Thyroid gland (tissue), 4 donors: ENCODE measurements around the gene KCTD2.

ENCODE experiments used
- POLR2A ChIP-seq, 2 donors: fragments of 450-650 bp; IDR thresholded peaks; one replicate each; pipeline ENCODE4 v1.6.1; 2017; ENCODE audit warnings: antibody characterized with exemption in 2 of 2, mild to moderate bottlenecking in 2 of 2, moderate library complexity in 1 of 2
- TF ChIP-seq, protein P1 (sequence below), 6 experiments: fragments of 200-600 bp in 3 of 6; fragments of 450-650 bp in 3 of 6; sonication (generic) in 3 of 6; IDR thresholded peaks; one replicate each; pipeline ENCODE4 v1.5.1; 2016 to 2019; ENCODE audit warnings: antibody characterized with exemption in 6 of 6, mild to moderate bottlenecking in 2 of 6, inconsistent platforms in 1 of 6, moderate library complexity in 1 of 6

DNA sequence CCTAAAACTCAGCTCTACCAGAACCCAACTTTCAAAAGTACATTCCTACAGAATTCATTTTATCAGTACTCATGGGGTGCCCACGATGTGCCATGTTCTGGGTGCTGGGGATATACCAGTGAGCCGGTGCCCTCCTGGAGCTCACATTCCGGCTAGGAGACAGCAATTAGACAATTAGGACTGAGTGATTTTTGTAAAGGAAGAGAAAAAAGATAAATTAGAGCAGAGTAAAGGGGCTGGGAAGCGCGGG is 35.0 kb upstream of the KCTD2 start:
- TF ChIP-seq, protein P1, sequence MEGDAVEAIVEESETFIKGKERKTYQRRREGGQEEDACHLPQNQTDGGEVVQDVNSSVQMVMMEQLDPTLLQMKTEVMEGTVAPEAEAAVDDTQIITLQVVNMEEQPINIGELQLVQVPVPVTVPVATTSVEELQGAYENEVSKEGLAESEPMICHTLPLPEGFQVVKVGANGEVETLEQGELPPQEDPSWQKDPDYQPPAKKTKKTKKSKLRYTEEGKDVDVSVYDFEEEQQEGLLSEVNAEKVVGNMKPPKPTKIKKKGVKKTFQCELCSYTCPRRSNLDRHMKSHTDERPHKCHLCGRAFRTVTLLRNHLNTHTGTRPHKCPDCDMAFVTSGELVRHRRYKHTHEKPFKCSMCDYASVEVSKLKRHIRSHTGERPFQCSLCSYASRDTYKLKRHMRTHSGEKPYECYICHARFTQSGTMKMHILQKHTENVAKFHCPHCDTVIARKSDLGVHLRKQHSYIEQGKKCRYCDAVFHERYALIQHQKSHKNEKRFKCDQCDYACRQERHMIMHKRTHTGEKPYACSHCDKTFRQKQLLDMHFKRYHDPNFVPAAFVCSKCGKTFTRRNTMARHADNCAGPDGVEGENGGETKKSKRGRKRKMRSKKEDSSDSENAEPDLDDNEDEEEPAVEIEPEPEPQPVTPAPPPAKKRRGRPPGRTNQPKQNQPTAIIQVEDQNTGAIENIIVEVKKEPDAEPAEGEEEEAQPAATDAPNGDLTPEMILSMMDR (IDR thresholded peaks at IDR 0.05), result no peak
- no peak for TF ChIP-seq POLR2A (IDR thresholded peaks at IDR 0.05)
